Omental fat pad (tissue), 4 donors: ENCODE data around the gene DIRAS2. TPM values are rescaled to one million over a fixed set of nuclear protein-coding genes. Genes with fewer than 3 reads are reported as not detected.

ENCODE experiments used
- ATAC-seq: fragments of 150-250 bp; one replicate; pipeline ENCODE4 v1.9.1; 2016; ENCODE audit warnings: mild to moderate bottlenecking, moderate library complexity; ENCODE audit not compliant: low FRiP score
- DNase-seq: peaks from one replicate; pipeline ENCODE4 v3.0.0-alpha.2; 2019; ENCODE audit warnings: low spot score
- total RNA-seq, 4 donors: library from RNA; depleted of rRNA; stranded (reverse); fragments of >200 nt; gene quantifications; one replicate each; pipeline ENCODE4 v1.1.0, GENCODE V29; 2016
- TF ChIP-seq, protein P1 (sequence below), 3 donors: fragments of 450-650 bp; IDR thresholded peaks; one replicate each; pipeline ENCODE4 v1.5.1; 2016 to 2017; ENCODE audit warnings: antibody characterized with exemption in 3 of 3, mild to moderate bottlenecking in 3 of 3, moderate library complexity in 2 of 3

DIRAS2 gene, protein sequence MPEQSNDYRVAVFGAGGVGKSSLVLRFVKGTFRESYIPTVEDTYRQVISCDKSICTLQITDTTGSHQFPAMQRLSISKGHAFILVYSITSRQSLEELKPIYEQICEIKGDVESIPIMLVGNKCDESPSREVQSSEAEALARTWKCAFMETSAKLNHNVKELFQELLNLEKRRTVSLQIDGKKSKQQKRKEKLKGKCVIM
- under 1 TPM in 1 of 4 donors, not detected in 3; 0.12 TPM for total RNA-seq

DNA sequence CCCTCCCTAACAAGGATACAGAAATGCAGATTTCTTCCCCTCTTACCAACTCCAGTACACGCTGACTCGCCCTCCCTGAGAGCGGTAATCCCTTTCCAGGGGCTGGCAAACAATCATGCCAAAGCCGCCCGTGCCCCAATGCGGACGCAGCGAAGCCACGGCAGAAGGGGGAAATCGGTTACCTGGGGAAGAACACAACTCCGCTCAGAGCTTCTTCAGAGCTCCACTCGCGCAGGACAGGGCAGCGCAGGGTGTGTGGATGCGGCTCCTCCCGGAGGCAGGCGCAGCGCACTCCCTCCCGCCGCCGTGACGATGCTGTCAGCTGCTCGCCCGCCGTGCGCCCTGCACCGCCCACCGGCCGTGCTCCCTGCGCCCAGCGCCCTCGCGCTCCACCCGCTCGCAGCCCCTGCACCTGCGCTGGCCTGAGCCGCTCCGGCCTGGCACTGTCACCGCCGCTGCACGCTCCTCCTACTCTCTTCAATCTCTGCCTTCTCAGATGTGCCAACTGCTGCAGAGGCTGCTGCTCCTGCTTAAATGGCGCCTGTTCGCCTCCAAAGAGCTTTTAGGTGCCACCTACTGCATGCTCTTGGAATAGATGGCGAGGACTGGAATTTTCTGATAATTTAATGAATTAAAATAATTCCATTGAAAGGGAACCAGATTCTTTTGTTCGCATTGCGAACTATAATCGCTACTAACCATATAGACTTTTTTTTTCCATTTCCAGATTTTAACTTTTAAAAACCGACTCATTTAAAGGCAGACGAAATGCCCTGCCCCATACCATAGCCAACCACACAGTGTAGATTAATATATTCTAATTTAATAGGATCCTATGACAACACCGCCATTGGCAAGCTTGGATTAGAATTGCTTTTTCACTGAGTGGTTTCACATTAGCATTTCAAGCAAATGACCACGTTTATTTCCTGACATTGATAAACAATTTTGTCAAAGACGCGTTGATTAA, at the start of gene DIRAS2:
Gene DIRAS2 (minus strand): TSS at position 255 of the 970 bp plus-strand sequence. CDS start 28,997 bp downstream, outside the sequence.
- ATAC-seq (peak; percentile 80), DNase-seq (no peak)
- TF ChIP-seq, protein P1, sequence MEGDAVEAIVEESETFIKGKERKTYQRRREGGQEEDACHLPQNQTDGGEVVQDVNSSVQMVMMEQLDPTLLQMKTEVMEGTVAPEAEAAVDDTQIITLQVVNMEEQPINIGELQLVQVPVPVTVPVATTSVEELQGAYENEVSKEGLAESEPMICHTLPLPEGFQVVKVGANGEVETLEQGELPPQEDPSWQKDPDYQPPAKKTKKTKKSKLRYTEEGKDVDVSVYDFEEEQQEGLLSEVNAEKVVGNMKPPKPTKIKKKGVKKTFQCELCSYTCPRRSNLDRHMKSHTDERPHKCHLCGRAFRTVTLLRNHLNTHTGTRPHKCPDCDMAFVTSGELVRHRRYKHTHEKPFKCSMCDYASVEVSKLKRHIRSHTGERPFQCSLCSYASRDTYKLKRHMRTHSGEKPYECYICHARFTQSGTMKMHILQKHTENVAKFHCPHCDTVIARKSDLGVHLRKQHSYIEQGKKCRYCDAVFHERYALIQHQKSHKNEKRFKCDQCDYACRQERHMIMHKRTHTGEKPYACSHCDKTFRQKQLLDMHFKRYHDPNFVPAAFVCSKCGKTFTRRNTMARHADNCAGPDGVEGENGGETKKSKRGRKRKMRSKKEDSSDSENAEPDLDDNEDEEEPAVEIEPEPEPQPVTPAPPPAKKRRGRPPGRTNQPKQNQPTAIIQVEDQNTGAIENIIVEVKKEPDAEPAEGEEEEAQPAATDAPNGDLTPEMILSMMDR (IDR thresholded peaks at IDR 0.05): no peak

DNA sequence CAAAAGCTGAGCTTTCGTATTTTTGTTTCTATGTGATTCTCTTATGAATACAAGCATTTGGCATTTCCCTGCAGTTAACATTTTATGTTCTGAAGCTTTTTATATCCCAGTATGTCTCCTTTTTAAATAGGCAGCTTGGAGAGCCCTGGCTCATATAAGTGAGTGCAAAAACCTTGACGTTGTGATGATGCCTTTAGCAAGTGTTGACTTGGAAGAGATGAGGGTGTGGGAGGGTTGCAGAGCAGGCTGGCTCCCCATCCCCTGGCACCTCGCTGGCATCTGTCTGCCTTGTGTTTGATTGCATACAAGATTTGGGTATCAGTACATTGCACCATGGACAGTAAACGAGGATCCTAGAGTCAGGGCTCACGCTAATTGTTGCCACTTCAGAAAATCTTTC, 42.1 kb upstream of the DIRAS2 start:
- ATAC-seq (no peak), DNase-seq (no peak)
- TF ChIP-seq, protein P1 (IDR thresholded peaks at IDR 0.05): no peak

DNA sequence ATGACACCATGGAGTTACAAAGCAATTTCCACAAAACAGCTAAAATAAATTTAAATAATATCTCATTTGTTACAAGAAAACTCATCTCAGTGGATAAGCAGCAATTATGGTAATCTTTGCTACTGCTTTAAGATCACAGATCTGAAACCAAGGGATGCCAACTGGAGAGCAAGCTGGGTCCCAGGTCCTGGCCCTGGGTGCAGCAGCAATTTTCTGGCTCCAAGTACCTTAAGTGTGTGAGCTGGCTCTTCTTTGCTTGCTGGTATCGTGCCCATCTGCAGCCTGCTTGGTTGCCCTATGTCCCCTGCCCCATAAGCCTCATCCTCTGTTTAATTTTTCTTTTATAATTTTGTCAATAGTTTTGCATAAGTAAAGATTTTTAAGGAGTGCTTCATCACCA, 41.5 kb upstream of the DIRAS2 start:
- TF ChIP-seq, protein P1 (IDR thresholded peaks at IDR 0.05): no peak
- no peak for DNase-seq
- ATAC-seq: no peak

DNA sequence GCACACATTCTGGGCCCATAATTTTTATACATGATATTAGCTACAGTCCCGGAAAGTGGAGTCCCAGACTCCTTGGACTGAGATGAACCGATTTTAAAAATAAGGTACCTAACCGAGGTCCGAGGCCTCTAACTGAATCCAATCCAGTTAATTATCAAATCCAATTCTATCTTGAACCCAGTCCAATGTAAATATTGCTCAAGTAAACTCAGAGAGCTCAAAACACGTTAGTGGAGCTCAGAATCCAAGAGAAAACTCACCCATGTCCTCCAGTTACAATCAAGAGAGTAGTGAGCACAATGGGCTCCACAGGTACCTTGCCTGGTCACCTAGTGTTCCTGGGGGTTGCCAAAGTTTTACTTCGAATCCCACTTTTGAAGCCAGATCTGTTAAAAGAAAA, 37.9 kb upstream of the DIRAS2 start:
- DNase-seq (no peak), ATAC-seq (no peak)
- TF ChIP-seq, protein P1 (IDR thresholded peaks at IDR 0.05): no peak

DNA sequence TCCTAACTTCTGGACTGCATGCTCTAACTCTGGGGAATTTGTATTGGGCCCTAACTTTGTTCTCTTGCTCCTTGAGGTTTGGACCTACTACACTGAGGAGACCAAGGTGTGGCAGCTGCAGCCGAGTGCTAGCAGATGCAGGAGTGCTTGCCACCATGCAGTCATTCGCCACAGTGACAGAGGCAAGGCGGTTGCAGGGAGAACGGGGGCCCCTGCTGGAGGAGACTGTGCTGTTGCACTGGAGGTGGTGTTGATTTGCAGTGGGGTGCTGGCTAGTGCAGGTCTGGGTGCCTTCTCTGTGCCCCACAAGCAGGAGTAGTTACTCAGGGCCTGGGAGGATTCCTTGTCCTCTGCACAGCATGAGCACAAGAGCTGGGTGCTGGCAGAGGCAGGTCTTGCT, 22.4 kb upstream of the DIRAS2 start:
- TF ChIP-seq, protein P1 (IDR thresholded peaks at IDR 0.05): no peak
- ATAC-seq (no peak), DNase-seq (no peak)

DNA sequence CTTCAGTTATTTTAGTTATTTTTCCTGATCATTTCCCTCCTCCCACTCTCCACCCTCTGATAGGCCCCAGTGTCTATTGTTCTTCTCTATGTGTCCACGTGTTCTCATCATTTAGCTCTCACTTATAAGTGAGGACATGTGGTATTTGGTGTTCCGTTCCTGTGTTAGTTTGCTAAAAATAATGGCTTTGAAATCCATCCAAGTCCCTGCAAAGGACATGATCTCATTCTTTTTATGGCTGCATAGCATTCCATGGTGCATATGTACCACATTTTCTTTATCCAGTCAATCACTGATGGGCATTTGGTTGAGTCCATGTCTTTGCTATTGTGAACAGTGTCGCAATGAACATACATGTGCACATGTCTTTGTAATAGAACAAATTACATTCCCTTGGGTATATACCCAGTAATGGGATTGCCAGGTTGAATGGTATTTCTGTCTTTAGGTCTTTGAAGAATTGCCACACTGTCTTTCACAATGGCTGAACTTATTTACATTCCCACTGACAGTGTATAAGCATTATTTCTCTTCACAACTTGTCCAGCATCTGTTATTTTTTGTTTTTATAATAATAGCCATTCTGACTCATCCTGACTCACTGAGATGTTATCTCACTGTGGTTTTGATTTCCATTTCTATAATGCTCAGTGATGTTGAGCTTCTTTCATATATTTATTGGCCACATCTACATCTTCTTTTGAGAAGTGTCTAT, 17.2 kb upstream of the DIRAS2 start:
- ATAC-seq (no peak), DNase-seq (no peak)
- TF ChIP-seq, protein P1 (IDR thresholded peaks at IDR 0.05): no peak
